C4-2B (cell line): ENCODE measurements around the gene GLI3.

Experiments used
- ZFX ChIP-seq: fragments of 450-650 bp; IDR thresholded peaks from 2 replicates; pipeline ENCODE4 v1.6.1; 2017
- TF ChIP-seq, protein P1 (sequence below): fragments of 450-650 bp; conservative IDR thresholded peaks from 2 replicates; pipeline ENCODE4 v1.5.1; 2017; ENCODE audit warnings: mild to moderate bottlenecking

GRCh38 chr7:42083284-42083683, 153.7 kb downstream of the GLI3 start:
- TF ChIP-seq, protein P1, sequence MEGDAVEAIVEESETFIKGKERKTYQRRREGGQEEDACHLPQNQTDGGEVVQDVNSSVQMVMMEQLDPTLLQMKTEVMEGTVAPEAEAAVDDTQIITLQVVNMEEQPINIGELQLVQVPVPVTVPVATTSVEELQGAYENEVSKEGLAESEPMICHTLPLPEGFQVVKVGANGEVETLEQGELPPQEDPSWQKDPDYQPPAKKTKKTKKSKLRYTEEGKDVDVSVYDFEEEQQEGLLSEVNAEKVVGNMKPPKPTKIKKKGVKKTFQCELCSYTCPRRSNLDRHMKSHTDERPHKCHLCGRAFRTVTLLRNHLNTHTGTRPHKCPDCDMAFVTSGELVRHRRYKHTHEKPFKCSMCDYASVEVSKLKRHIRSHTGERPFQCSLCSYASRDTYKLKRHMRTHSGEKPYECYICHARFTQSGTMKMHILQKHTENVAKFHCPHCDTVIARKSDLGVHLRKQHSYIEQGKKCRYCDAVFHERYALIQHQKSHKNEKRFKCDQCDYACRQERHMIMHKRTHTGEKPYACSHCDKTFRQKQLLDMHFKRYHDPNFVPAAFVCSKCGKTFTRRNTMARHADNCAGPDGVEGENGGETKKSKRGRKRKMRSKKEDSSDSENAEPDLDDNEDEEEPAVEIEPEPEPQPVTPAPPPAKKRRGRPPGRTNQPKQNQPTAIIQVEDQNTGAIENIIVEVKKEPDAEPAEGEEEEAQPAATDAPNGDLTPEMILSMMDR: no peak
- TF ChIP-seq ZFX: no peak
